MCF 10A (cell line): ENCODE measurements around the gene PIBF1. TPM values are rescaled to one million over a fixed set of nuclear protein-coding genes. Genes with fewer than 3 reads are reported as not detected.
A peak's percentile ranks its signal among the peaks of the same experiment; 100 is the strongest.

Experiments
- Bru-seq: library from RNA; stranded (reverse); fragments of 400-500 nt; gene quantifications from one replicate; lab custom pipeline; 2021; lab: Mats Ljungman, UMichigan
- BruChase-seq, 2 experiments: library from RNA; stranded (reverse); fragments of 400-500 nt; gene quantifications; one replicate each; lab custom pipeline; 2021; lab: Mats Ljungman, UMichigan
- BruUV-seq: library from RNA; stranded (reverse); fragments of 400-500 nt; replicated peaks from 2 replicates; lab custom pipeline; 2021; lab: Mats Ljungman, UMichigan
- CTCF ChIA-PET: fragments of 300-600 bp; sonication (Branson Sonifier 250); formaldehyde crosslinking; extraction: SDS; loops from one replicate; lab custom pipeline; 2021; ENCODE audit warnings: antibody characterized with exemption, inconsistent platforms; lab: Yijun Ruan, JAX
- POLR2A ChIA-PET: fragments of 300-600, 350-650 bp; sonication (Branson Sonifier 250); formaldehyde crosslinking; extraction: SDS; loops from one replicate; lab custom pipeline; 2020; ENCODE audit warnings: antibody characterized with exemption, inconsistent platforms; lab: Yijun Ruan, JAX
- DNase-seq: peaks from one replicate; pipeline ENCODE4 v3.0.0-alpha.2; 2018; ENCODE audit not compliant: unreplicated experiment
- H3K27ac Mint-ChIP-seq: one replicate; pipeline ENCODE4 v1.8.0; 2022; ENCODE audit warnings: mild to moderate bottlenecking, low read depth, mixed read lengths; ENCODE audit not compliant: unreplicated experiment
- H3K27me3 Mint-ChIP-seq: one replicate; pipeline ENCODE4 v1.8.0; 2022; ENCODE audit warnings: mixed read lengths; ENCODE audit not compliant: insufficient read depth, unreplicated experiment
- H3K36me3 Mint-ChIP-seq: one replicate; pipeline ENCODE4 v1.8.0; 2022; ENCODE audit warnings: mild to moderate bottlenecking, moderate library complexity, mixed read lengths; ENCODE audit not compliant: insufficient read depth, unreplicated experiment
- H3K4me1 Mint-ChIP-seq: one replicate; pipeline ENCODE4 v1.8.0; 2022; ENCODE audit warnings: mixed read lengths; ENCODE audit not compliant: insufficient read depth, unreplicated experiment
- H3K4me3 Mint-ChIP-seq: one replicate; pipeline ENCODE4 v1.8.0; 2022; ENCODE audit warnings: mild to moderate bottlenecking, moderate library complexity, mixed read lengths; ENCODE audit not compliant: unreplicated experiment
- H3K9me3 Mint-ChIP-seq: one replicate; pipeline ENCODE4 v1.8.0; 2022; ENCODE audit warnings: mixed read lengths; ENCODE audit not compliant: unreplicated experiment
- intact Hi-C: fragments of 100-400 bp; cut with micrococcal nuclease; formaldehyde crosslinking; loops from 2 replicates; pipeline ENCODE4 v1.14.1; 2022
- long read RNA-seq: library from polyadenylated mRNA; stranded (forward); transcript quantifications from one replicate; pipeline ENCODE4 v2.0.0, GENCODE V29; 2022
- total RNA-seq: library from RNA; stranded (reverse); gene quantifications from 2 replicates; pipeline ENCODE4 v1.2.3, GENCODE V29; 2022
- TF ChIP-seq, protein P1 (sequence below): fragments of 200-600 bp; IDR thresholded peaks from one replicate; pipeline ENCODE4 v1.8.0; 2022; ENCODE audit warnings: antibody characterized with exemption, mild to moderate bottlenecking; ENCODE audit not compliant: unreplicated experiment

Gene PIBF1, protein sequence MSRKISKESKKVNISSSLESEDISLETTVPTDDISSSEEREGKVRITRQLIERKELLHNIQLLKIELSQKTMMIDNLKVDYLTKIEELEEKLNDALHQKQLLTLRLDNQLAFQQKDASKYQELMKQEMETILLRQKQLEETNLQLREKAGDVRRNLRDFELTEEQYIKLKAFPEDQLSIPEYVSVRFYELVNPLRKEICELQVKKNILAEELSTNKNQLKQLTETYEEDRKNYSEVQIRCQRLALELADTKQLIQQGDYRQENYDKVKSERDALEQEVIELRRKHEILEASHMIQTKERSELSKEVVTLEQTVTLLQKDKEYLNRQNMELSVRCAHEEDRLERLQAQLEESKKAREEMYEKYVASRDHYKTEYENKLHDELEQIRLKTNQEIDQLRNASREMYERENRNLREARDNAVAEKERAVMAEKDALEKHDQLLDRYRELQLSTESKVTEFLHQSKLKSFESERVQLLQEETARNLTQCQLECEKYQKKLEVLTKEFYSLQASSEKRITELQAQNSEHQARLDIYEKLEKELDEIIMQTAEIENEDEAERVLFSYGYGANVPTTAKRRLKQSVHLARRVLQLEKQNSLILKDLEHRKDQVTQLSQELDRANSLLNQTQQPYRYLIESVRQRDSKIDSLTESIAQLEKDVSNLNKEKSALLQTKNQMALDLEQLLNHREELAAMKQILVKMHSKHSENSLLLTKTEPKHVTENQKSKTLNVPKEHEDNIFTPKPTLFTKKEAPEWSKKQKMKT
- 30.4 and 38.4 TPM in 2 replicates for total RNA-seq
- percentile 84 among the genes with signal in this experiment for Bru-seq, nascent RNA
- percentile 64 among the genes with signal in this experiment for BruChase-seq, experiment 1, labeled RNA remaining after a 6-hour chase
- percentile 69 among the genes with signal in this experiment for BruChase-seq, experiment 2, labeled RNA remaining after a 2-hour chase
- long read RNA-seq, transcript PIBF1-201 (18 exons, 3,154 nt) = major isoform, 52 of 84 reads
- long read RNA-seq, partial matches to known transcripts = 5 of 84 reads
- long read RNA-seq, other reads (novel, unspliced or antisense) = 27 of 84 reads

DNA sequence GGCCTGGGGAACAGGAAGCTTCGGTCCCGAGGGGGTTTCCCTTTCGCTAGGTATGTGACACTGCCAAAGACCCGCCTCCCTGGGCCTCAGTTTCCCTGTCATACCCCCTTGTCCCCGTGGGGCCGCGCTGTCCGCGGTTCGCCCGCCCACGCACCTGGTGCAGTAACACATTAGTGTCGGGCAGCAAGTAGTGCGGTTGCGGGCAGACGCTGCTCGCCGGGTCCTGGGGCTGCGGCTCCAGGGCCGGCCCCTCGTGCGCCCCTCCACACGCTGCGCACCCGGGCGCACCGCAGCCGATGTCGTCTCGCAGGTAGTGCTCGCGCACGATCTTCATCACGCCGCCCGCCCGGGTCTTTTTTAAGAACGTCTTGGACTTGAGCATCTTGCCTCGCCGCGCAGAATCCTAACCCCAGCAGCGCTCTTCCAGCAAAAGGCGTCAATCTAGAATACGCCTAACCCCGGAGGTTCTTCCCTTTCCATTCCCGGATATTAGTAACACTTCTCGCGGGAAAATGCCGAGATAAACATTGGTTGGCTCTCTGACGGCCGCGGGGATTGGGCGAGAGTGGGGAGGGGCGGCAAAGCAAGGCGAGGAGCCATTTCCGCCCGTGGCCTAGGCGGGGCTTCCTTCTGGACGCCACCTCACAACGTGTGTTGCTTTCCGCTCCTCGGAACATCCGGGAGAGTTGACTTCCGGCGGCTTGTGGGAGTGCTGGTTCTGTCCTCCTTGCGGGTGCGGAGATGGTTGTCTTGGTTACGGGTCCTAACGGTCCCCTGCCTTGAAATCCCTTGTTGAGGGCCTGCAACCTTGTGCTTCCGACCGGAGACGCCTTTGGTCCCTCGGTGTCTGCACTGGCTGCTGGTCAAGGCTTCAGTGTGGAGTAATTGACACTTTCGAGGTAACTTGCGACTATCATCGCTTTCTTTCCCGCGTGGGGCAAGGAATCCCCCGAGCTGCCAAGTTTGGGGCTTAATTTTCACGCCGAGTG, at the start of gene PIBF1, which contains the start of gene DIS3:
TSS of gene PIBF1 (plus strand) at position 683 of the 989 bp plus-strand sequence. CDS start 1,337 bp downstream, outside the sequence.
TSS of gene DIS3 (minus strand) at position 450 of the 989 bp plus-strand sequence. CDS start at position 382, 68 bp downstream.
- BruUV-seq = TSS peak; percentile 63
- no peaks in the 10 kb centered on the region for H3K9me3 Mint-ChIP-seq
- POLR2A ChIA-PET = interaction anchor here (0.6 to 2.8 kb wide), 11 partner anchors 11 to 280 kb away, joined by 3 to 14 read pairs (median 4); partner anchors contain the start of genes BORA, KLF5 and MZT1
- H3K4me3 Mint-ChIP-seq = peak within 1 kb of the TSS; percentile 95
- TF ChIP-seq, protein P1, sequence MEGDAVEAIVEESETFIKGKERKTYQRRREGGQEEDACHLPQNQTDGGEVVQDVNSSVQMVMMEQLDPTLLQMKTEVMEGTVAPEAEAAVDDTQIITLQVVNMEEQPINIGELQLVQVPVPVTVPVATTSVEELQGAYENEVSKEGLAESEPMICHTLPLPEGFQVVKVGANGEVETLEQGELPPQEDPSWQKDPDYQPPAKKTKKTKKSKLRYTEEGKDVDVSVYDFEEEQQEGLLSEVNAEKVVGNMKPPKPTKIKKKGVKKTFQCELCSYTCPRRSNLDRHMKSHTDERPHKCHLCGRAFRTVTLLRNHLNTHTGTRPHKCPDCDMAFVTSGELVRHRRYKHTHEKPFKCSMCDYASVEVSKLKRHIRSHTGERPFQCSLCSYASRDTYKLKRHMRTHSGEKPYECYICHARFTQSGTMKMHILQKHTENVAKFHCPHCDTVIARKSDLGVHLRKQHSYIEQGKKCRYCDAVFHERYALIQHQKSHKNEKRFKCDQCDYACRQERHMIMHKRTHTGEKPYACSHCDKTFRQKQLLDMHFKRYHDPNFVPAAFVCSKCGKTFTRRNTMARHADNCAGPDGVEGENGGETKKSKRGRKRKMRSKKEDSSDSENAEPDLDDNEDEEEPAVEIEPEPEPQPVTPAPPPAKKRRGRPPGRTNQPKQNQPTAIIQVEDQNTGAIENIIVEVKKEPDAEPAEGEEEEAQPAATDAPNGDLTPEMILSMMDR = no peak
- no peaks in the 10 kb centered on the region for H3K27me3 Mint-ChIP-seq
- DNase-seq = peak; percentile 99
- CTCF ChIA-PET = no interaction called here
- intact Hi-C loops = no loop called here
- peaks cover 30% of the 10 kb centered on the region for H3K4me1 Mint-ChIP-seq
- peak within 1 kb of the TSS; percentile 98 for H3K27ac Mint-ChIP-seq
- H3K36me3 Mint-ChIP-seq = peaks cover 29% of the 10 kb centered on the region

DNA sequence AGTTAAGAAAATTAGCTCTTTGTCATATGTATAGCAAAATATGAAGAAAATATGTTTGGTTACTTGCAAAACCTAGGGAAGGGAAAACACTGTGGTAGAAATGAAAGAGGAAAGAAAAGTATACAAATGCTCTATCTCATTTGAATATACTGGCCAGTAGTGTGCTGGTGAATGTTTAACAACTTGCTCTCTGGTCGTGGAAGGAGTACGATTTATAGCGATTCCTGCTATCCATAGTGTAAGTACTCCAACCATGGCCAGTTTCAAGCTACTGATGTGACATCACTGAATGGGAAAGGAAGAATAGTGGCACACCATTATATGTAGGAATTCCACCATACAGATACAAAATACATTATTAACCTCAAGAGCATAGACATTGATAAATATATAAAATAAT, 44.9 kb upstream of the PIBF1 start:
- no TSS peak for BruUV-seq
- H3K27me3 Mint-ChIP-seq = no peaks in the 10 kb centered on the region
- H3K4me1 Mint-ChIP-seq = peaks cover 12% of the 10 kb centered on the region
- intact Hi-C loops = no loop called here
- peaks cover 7% of the 10 kb centered on the region for H3K36me3 Mint-ChIP-seq
- POLR2A ChIA-PET = interaction anchor here (5.7 kb wide), 1 partner anchor 8 kb away, joined by 28 read pairs; the partner anchor contains the start of genes BORA and MZT1
- H3K27ac Mint-ChIP-seq = peak overlapping the region; percentile 55
- no peak for DNase-seq
- no peaks in the 10 kb centered on the region for H3K9me3 Mint-ChIP-seq
- no peak overlapping the region for H3K4me3 Mint-ChIP-seq
- CTCF ChIA-PET = no interaction called here
- TF ChIP-seq, protein P1 = no peak

DNA sequence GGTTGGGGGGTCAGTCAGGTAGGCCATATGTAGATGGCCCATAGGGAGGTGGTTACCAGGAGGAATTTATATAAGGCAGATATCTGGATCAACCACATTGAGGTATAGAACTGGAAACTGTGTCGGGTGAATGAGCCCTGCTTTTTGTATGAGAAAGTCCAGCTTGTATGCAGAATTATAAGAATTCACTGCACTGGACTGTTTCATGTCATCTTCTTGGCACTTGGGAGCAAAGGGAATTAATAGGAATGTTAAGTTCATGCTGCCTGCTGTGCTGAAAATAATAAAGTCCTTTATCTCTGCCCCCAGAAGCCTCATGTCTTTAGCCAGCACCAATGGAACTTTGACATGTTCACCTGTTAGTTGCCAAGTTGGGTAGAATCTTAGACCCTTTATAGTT, 41.9 kb upstream of the PIBF1 start:
- H3K9me3 Mint-ChIP-seq = no peaks in the 10 kb centered on the region
- H3K36me3 Mint-ChIP-seq = peaks cover 17% of the 10 kb centered on the region
- TF ChIP-seq, protein P1 = no peak
- ChIA-PET POLR2A (interaction anchor here (5.7 kb wide), 1 partner anchor 11 kb away, joined by 28 read pairs; the partner anchor contains the start of genes BORA and MZT1), CTCF (interaction anchor here (0.6 kb wide), 1 partner anchor 12 kb away, joined by 3 read pairs; no protein-coding TSS in a partner anchor)
- no peak for DNase-seq
- no peak overlapping the region for H3K27ac Mint-ChIP-seq
- no TSS peak for BruUV-seq
- peaks cover 12% of the 10 kb centered on the region for H3K4me1 Mint-ChIP-seq
- intact Hi-C loops = no loop called here
- no peaks in the 10 kb centered on the region for H3K27me3 Mint-ChIP-seq
- H3K4me3 Mint-ChIP-seq = no peak overlapping the region
